HG03139 (cell line): Measurements from ENCODE around the gene ATF7.

Experiments used
- ATAC-seq: cut with Tn5 transposase; IDR thresholded peaks from one replicate; pipeline ENCODE4 v1.9.1; 2021; ENCODE audit not compliant: unreplicated experiment

Gene ATF7

GRCh38 chr12:53502983-53503728 is 123.0 kb downstream of the ATF7 start:
- no peak for ATAC-seq

DNA sequence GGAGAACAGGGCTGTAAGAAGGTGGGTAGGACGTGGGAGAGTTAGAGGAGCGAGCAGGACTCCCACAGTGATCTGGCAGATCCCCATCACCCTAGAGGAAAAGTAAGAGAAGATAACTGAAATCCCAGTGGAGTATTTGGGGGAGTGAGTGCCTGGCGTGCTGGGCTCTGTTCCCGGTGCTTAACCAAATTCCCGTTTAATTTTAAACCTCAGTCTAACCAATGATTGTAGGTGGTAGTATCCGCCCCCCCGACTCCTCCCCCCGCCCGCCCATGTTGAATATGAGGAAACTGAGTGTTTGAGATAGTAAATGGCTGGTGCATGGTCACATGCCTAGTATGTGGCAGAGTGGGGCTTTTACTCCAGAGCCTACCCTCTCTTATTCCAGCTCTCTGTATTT is 123.9 kb downstream of the ATF7 start:
- ATAC-seq: no peak

DNA sequence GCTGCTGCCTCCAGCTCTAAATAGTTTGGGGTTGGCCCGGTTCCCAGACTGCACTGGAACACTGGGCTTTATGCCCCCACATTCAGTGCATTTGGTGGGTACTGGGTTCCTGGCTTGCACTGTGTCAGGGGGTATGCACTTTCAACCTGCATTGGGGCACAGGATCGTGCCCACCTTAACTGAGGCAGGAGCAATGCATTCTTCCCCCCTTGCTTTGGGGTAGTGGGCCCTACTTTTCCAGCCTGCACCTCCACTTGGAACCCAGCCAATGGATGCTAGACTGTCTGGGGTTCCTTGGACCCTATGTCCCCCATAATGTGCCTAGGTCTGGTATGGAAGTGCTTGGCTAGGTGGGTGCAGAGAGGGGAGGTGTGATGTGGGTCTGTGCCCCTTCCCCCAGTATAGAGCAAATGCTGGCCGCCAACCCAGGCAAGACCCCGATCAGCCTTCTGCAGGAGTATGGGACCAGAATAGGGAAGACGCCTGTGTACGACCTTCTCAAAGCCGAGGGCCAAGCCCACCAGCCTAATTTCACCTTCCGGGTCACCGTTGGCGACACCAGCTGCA is 124.5 kb downstream of the ATF7 start:
- no peak for ATAC-seq

DNA sequence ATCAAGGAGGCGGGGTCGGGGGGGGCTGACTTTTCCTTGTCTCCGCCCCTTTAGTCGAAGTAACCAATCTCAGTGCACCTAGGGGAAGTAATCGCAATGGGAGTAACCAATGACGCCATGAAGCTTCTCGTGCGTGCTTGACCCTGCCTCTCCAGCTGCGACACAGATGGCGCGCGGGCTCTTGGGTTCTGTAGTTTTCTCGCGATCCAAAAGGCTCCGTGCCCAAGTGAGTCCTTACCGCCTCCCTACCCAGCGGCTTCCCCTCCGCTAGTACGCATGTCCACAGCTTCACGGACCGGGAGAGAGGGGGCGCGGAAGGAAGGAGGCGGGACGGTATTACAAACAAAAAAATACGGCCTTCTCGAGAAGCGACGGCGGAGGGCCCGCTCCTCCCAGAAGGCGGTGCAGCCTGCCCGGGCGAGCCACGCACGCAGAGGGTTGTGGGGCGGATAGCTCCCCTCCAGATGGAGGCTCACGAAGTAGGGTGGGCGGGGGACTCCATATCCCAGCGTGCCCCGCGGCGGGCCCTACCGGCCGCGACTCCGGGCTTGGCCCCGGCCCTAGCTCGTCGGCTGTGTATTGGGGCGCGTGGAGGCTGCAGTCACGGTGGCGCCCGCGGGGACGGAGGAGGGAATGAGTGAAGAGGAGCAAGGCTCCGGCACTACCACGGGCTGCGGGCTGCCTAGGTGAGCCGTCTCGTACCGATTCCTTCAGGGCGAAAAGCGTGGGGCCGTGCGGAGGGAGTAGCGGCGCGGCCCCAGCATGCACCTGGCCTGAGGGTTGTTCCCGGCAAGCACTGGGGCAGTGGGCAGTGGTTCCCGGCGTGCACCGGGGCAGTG is 125.2 kb downstream of the ATF7 start, which contains the start of gene TARBP2:
Gene TARBP2, plus strand, starts transcription at position 508 of the 839 bp plus-strand sequence. Its CDS starts 126 bp downstream, at position 634.
- ATAC-seq: peak; percentile 72

- no peak for ATAC-seq
These were observed 125.9 kb downstream of the ATF7 start for GRCh38 chr12:53500142-53500775.

- no peak for ATAC-seq
These were observed 126.7 kb downstream of the ATF7 start, which contains the start of gene MAP3K12 for GRCh38 chr12:53499266-53500141. Gene MAP3K12, minus strand, starts transcription at chr12:53499458. Its CDS starts 12,067 bp downstream, at chr12:53487391.

DNA sequence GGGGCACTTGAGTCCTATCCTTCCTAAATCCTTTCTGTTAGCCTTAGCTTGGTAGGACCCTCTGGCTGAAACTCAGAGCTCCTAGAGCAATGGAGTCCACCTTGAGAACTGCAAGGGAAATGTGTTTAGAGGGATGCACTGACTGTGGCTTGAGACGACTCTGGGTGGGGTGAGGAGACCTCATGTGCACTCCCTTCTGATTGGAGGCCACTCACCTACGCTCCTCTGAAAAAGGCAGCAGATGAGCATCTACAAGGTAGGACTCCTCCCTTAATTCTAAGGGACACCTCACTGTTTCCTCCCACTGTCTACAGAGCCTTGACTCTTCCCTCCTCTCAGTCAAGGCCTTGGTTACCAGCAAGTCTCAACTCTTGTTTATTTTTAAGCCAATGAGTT is 127.9 kb downstream of the ATF7 start:
- no peak for ATAC-seq

GRCh38 chr12:53497461-53497860 is 128.7 kb downstream of the ATF7 start:
- no peak for ATAC-seq

DNA sequence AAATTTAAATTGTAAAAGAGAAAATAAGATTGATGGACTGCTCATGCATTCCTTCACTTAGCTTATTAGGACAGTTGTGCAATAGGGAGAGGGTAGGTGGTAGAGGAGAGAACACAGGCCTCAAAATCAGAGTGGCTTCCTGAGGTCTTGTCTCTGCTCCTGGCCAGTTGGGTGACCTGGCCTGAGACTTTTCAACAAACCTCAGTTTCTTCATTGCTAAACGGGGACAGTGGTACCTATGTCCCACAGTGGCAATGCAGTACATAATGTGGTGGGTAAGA is 129.5 kb downstream of the ATF7 start:
- ATAC-seq: no peak

DNA sequence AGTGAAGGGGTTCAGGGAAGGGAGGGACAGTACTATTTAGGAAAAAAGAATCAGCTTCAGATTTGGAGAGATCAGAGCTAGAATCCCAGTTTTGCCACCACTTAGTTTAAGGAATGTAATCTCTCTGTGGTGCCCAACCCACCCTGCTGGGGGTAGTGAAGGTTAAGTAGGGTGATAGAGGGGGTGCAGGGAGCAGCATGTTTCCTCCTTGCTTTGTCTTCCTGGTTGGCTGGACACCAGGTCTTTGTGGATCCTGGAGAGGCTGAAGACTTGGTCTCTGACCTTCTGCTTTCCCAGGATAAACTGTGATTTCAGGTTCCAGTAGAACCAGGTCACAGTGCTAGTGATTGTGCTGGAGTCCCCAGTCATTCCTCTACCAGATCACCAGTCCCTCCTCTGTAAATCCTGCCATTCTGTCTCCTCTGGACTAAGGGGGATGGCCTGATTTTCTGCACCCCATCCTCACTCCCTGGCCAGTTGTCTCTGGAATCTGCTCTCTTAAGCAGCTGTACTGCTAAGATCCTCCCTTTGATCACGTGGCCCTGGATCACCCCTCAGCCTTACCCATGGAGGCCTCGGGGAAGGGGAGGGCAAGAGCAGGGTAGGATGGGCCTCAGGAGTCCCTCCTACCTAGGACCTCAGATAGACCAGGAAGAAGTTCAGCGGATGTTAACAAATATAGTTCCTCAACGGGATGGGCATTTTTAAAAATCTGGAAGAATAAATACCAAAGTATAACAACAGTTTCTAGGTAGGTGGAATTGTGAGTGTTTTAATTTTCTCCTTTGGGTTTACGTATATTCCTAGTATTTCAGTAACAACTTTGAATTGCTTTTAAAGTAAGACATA is 130.1 kb downstream of the ATF7 start:
- ATAC-seq: no peak

GRCh38 chr12:53493610-53494391 is 132.4 kb downstream of the ATF7 start:
- no peak for ATAC-seq

DNA sequence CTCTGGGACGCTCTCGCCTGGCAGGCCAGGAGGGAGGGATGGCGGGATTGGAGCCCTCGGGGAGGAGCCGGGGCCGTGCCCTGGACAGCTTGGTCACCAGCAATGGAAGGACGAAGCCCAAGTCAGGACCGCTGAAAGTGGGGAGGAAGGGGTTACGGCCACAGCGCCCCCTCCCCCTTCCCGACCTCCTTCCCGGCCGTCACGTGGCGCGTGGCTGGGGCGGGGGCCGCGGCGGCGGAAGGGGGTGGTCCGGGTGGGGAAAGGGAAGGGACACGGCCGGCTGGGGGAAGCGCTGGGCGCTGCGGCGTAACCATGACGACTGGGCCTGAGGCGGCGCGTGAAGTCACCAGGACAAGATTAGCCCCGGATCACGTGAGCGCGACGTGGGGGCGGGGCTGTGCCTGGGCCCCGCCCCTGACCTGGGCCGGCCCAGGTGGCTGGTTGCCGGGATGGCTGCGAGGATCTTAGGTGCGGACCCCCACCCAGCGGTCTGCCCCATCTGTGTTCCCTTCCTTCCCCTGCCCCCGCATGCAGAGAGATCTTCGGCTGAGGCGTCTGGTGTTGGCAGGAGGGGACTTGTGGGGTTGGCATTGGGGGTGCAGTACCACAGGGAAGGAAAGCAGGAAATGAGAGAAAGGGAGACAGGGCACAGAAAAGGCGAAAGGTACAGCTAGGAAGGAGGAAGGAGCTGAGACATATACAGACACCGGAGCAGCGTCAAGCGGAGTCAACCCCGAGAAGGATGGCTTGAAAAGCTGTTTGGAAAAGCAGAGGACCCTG is 133.2 kb downstream of the ATF7 start:
- peak; percentile 92 for ATAC-seq

- ATAC-seq: no peak
These were observed 134.0 kb downstream of the ATF7 start for GRCh38 chr12:53492188-53492587.

- no peak for ATAC-seq
These were observed 136.8 kb downstream of the ATF7 start for GRCh38 chr12:53489242-53489864.

DNA sequence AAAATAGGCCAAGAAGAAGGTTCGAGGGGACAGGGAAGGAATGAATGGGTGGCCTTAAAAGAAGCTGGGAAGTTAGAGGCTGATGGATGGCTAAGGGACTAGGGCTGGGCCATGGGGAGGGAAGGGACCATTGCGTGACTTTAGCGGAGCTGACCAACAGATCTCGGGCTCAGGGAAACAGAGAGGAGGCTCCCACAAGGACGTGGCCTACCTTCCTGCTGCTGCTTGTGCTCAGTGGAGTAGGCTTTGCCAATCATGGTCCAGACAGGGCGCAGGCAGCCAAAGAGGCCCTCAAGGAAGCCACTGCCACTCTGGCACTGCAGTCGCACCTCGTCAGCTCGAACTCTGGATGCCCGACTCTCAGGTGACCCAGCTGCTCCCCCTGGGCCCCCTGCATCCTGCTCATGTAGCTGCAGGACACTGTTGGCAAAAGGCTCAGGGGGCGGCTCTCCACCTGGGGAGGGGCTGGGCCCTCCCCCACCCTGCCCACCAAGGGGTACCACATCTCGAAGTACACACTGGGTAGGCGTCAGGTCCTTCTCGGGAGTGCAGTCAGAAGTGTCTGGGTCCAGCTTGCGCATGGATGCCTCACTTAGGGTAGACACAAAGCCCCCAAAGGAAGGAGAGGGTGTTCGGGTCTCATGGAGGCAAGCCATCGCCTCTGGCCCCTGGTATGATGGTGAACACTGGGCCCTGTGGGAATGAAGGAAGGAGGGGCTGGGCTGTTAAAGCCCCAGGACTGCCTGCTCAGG is 139.3 kb downstream of the ATF7 start:
- ATAC-seq: no peak

GRCh38 chr12:53485955-53486735 is 140.0 kb downstream of the ATF7 start:
- no peak for ATAC-seq
